Measurements from ENCODE around the gene PLPP3.
A peak's percentile ranks its signal among the peaks of the same experiment; 100 is the strongest.

Gene PLPP3

DNA sequence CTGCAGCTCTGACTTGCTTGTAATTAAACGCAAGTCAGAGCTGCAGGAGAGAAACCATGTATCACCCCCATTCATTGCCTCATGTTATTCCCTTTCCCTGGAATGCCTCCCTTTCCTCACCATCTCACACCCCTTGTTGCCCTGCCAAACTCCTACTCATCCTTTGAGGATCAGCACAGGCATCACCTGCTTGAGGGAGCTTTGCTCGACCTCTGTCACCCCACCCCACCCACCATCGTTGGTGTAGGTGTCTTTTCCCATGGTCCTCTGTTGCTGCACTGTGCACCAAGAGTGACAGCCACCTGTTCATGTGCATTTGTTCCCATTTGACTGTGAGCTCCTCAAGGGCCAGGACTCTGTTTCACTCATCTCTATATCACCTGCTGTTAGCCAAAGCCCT, 117.2 kb downstream of the PLPP3 start:
- DNase-seq (ENCODE audit: low read depth, low spot score) = no peak

DNA sequence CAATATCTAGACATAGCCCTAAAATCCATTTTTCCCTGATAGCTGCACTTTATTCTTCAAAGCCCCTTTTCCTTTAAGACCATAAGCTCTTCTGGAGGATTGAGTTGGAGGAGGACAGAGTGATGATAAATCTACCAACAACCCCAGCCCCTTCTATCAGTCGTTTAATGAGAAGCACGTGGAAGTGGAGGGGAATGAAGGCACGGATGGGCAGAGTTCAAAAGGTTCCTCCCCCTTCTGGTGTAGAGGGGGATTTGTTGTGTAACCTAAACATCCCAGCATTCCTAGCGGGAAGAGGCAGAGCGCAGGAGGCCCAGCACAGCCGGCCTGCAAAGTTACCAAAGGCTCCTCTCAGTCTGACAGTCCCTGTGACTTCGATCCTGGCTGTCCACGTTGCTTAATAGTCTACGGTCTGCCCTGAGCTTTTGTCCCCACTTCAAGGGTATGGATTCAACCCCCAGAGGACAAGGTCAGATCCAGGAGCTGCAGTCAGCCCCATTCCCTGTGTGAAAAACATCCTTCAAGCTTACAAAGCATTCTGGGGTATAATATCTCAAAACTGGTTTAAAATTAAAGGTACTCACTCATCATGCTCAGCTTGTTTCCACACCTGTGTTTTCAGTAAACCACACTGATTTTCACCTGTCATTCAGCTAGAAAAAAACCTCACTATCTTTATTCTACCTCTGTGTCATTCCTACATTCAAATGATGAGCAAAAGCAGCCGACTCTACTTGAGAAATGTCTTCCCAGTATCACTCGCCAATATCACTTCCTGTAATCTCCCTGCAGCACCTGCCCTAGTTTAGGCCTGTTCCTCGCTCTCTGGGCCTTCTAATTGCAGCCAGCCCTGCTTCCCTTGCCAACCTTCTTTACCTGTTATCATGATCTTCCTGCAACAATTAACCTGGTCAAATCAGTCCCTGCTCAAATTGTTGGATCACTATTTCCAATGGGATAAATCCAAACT, 117.9 kb downstream of the PLPP3 start:
- DNase-seq (ENCODE audit: low read depth, low spot score) = no peak

DNA sequence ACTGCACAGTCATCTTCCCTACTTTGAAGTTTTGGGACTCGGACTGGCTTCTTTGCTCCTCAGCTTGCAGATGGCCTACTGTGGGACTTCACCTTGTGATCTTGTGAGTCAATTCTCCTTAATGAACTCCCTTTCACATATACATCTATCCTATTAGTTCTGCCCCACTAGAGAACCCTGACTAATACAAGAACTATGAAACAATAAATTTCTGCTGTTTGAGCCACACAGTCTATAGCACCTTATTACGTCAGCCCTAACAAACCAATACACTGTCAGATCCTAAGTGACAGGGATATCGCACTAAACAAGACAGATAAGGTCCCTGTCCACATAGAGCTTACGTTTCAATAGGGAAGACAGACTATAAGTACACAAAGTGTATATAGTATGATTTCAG, 120.1 kb downstream of the PLPP3 start:
- no peak for DNase-seq (ENCODE audit: low read depth, low spot score)

DNA sequence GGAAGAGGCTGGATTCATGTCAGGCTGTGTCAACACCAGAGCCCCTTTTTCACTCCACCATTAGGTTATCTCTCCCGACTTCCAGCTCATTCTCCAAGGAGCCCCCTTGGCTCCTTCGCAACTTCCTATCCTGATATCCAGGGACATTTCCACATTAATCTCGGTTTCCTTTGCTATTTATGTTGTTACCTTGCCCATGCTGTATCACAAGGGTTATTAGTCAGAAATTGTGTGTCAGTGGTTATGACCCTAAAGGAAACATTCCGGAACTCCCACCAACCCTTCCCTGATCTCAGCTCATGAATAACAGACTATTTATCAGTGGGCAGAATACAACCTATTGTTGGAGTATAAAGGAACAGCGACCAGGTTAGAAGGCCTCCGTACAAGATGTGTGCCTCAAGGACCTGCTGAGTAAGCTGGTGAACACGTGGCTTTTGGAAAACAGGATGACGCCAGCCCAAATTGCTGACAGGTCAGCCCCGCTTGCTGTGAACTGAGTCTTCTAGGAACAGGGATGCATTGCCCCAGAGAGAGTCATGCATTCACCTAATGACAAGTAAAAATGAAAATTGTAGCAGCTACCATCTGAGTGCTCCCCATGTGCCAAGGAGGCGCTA, 121.5 kb downstream of the PLPP3 start:
- no peak for DNase-seq (ENCODE audit: low read depth, low spot score)

DNA sequence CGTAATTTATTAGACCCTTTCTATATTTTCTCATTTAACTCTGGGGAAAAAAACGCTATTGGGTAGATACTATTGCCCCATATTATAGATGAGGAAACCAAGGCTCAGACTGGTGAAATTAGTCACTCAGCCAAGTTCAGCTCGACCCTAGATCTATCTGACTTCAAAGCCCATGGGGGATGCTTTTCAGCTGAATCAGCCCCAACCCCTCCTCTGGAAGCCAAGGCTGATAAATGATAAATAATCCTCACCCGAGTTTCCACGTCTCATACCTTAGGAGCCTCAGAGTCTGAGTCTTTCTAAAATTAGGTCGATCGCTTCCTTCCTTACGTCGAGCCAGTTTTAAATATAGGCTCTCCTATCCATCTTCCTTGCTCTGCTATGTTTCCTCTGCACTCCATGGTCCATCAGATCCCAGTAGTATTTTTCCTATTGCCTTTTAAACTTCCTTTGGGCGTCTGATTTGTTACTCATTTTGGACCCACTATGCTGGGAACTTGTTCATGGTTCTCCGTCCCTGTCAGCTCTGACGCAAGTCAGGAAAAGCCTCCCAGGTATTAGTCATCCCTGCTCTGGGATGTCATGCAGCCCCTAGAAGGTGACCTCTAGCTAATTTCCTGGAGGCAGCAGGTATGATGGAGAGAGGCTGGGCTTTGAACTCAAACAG, 122.8 kb downstream of the PLPP3 start:
- DNase-seq (ENCODE audit: low read depth, low spot score) = no peak

DNA sequence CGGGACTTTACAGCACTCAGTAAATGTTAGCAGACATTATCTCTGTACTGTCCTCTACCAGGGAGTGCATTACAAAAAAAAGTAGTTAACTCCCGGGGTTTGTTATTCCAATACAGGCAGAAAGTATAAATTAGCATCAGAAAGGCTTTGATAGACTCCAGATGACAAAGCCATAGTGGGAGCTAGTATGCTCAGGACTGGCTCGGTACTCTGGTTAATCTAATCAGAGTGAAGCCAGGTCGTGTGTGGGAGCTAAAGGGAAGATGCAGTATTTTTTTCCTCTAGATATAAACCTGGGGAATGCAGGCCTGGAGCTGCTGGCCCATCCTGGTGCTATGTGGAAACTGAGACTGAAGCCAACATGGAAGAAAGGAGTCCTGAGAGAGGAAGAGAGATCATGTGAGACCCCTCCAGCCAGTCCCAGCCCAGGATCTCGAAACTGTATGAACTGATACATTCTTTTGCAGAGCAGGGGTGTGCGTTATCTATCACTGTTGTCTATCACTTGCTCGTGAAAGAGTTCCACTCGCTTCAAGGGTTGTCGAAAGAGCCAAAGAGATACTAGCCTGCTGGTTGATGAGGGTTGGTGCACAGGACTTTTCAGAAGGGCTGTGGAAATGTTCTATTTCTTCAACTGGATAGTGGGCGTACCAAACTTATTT, 125.8 kb downstream of the PLPP3 start:
- no peak for DNase-seq (ENCODE audit: low read depth, low spot score)

DNA sequence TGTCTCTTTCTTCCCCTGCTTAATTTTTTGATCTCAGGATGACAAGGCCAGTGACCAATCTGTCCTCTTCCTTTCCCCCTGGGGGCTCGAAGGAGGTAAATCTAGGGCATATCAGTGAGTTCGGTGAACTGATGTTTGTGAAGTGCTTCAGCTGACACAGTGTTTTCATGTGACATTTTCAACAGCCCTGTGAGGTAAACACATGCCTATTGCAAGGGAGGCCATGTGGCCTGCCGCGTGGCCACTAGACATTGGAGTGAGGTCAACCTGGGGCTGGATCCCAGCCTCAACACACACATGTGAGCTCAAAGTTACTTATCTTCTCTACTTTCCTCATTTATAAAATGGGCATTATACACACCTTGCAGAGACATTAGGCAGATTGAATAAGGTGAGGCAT, 126.3 kb downstream of the PLPP3 start:
- DNase-seq (ENCODE audit: low read depth, low spot score) = no peak

DNA sequence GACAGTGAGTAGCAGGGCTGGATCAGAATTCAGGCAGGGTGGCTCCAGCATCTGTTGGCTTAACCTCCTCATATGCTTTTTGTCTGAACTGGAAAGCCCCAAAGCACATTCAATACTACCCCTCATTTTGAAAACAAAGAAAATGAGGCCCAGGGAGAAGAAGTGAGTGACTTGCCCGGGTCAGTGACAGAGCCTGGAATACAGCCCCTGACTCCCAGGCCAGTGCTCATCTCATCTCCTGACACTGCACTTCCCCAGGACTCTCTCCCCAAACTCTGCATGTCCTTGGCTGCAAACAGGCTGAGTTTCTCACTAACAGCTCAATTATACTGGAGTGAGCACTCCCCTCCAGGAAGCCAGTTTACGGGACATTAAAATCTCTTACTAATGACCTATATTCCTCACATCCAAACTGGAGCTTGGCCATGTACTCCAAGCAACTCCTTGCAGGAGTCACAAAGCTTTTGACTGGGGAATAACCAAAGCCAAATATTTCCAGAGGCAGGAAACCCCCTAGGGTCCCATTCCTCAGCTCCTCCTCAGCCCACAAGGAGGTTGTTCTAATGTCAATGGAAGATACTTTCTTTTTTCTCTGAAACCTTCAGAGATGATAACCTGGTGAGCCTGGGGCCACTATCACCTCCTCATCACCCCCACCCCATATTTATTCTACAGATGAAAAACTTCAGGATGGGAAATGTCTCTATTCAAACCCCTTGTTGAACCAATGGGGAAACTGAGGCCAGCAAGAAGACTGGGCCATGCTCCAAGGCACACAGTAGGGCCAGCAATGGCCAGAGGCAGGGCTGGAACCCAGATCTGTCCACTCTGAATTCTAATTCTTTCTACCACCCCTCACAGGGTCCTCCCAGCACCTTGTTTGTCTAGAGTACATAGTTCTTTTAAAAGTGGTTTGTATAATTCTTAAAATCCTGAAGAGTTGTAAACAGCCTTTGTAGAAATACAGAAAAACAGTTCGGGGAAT, 127.0 kb downstream of the PLPP3 start:
- DNase-seq (ENCODE audit: low read depth, low spot score) = no peak

DNA sequence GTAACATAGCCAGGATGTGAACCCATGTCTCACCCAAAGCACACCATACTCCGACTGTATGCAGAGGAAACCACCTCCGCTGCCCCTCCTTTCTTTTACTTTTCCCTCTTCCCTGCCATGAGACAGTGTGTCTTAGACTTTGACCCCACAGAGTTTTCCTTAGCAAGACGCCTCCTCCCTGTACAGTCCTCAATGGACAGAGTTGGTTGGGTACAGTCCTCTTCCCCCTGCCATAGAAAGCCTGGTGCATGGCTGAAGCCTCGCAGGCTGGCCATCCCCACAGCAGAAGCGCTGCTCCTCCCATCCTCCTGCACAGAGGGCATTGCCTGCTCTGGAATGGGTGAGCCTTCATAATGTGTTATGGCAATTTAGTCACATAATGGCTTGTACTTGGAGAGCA, 127.9 kb downstream of the PLPP3 start:
- no peak for DNase-seq (ENCODE audit: low read depth, low spot score)

DNA sequence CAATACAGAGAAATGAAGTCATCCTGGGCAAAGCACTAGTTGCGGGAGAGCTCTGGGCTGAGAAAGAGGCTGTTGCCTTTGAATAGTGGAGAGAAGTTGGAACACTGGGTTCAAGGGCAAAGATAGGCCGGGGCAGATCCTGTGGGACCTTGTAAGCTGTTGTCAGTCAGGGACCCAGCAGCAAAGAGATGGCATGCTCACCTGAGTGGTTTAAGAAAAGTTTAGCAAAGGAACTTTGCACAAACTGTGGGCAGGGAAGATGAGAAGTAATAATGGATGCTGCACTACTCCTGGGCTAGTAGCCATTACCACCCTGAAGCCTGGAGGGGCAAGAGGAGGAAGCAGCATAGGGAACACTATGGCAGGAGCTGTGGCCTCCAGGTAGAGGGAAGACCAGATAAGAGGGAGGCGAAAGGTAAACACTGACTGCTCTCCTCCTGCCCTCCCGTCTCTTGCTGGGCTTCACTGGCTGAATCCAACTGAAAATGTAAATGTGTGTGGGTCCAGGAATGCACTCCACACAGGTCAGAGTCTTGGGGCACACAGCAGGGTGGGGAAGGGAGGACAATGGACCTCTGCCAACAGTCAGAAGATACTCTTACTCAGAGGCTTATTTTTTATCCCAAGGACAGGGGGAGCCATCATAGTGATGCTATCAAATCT, 129.2 kb downstream of the PLPP3 start:
- DNase-seq (ENCODE audit: low read depth, low spot score) = peak; percentile 65

DNA sequence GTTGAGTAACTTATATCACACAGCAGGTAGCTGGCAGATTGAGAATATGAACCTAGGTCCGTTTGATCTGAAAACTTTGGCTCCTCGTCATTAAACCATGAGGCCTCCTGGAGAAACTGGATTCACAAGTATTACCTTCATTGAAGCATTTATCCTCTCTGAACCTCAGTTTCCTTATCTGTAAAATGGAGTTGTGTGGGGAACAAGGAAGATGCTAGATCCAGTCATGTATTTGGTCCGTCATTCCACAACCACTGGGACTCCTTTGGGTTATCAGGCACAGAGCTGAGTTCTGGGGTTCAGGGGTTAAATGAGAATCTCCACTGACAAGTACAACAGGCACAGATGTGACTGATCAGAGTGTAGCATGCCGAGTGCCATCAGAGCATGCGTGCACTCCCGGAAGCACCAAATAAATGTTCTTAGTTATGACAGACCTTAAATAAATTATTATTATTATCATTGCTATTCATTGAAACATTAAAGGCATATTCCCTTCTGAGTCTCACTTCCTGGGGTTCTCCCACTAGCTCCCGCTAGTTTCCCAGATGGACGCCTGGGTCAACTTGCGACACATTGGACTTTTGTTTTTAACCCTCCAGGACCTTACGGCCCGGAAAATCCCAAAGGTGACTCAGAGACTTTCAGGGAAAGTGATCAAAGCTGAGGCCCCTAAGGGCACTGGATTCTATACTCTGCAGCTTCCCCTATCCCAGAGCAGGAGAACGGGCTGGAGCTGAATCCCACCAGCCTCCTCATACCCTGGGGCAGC, 130.6 kb downstream of the PLPP3 start:
- no peak for DNase-seq (ENCODE audit: low read depth, low spot score)

DNA sequence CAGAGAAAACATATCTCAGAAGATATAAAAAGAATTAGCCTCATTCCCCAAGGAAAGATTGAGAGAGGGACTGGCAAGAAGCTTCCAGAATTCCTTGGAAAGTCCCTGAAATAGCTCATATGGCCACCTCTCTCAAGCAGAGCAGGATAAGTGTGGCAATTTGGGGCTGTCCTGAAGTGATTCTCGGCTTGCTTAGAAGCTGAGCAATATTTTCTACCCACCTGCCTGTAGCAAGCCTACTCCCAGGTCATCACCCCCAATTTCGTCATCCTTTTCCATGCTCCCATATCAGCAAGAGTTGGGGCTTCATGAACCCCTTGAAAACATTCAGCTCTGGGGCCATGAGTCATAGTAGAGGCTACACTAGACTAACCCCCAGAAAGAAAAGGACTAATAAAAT, 131.5 kb downstream of the PLPP3 start:
- no peak for DNase-seq (ENCODE audit: low read depth, low spot score)

DNA sequence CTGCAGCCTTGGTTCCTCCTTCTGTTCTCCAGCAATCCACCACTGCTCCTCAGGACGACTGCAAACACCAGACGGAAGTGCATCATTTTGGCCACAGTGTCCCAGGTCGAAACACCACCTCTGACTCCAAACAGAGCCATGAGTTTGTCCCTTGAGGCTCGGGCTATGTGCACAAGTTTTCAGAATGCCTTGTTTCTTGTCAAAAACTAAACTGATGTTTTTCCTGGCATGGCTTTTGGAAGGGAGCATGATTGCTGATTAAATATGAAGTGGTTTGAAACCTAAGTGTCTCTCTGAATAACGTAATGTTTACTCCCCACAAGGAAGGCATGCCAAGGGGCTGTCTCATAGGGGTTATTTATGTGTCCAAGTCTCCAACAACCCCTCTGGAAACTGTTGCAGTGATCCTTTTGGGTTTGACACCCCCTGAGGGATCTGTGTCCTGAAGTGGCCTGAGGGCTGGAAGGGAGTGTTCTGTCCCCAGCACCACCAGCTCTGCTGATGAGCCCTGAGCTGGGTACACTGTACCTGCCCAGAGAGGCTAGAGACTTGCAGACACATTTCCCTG, 132.7 kb downstream of the PLPP3 start:
- DNase-seq (ENCODE audit: low read depth, low spot score) = no peak

DNA sequence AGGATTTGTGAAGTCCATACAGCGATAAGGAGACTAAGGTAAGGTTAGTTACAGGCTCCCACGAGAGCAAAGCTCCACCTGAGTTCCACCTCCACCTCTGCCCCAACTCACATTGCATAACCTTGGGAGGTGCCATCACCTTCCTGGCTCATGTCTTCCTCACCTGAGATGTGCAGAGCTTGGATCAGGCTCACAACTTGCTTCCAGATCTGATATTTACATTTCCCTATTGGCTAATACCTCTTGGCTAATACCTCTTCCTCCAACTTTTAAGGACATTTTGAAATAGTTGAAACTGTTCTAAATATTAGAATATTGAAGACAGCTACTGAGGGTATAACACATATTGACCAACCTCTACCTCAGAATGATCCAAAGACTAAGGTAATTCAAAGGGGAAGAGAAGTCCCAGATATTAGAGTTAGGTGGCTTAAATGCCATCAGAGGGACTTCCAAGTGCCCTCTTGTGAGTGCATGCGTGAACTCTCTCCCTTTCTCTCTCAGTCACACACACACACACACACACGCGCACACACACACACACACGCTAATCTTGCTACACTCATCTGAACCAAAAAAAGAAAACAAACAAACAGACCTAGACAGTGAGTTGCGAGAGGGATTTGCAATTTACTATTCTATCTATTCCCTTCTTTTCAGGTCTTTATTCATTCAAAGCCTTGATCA, 134.3 kb downstream of the PLPP3 start:
- no peak for DNase-seq (ENCODE audit: low read depth, low spot score)

All from smooth muscle cell of the brain vasculature (primary cell).